Activated CD8-positive, alpha-beta T cell treated with anti-CD3 and anti-CD28 coated beads for 36 hours (primary cell): Measurements from ENCODE around the gene YBX3. TPM values are rescaled to one million over a fixed set of nuclear protein-coding genes. Genes with fewer than 3 reads are reported as not detected.

Source experiments
- ATAC-seq: fragments of 200-7000 bp; cut with Tn5 transposase; one replicate; pipeline ENCODE4 v1.10.0; 2021; ENCODE audit warnings: mild to moderate bottlenecking, moderate library complexity
- CTCF ChIA-PET: fragments of 350-600 bp; sonication (Branson Sonifier 250); formaldehyde crosslinking; loops from one replicate; lab custom pipeline; 2021; ENCODE audit warnings: antibody characterized with exemption; lab: Charles Lee
- POLR2A ChIA-PET: fragments of 350-600 bp; sonication (Branson Sonifier 250); formaldehyde crosslinking; loops from one replicate; lab custom pipeline; 2021; ENCODE audit warnings: antibody characterized with exemption; lab: Charles Lee
- DNase-seq: peaks from one replicate; pipeline ENCODE4 v3.0.0-alpha.2; 2020
- H3K27ac Mint-ChIP-seq: one replicate; pipeline ENCODE4 v1.8.0; 2021; ENCODE audit warnings: mild to moderate bottlenecking, mixed read lengths
- H3K27me3 Mint-ChIP-seq: one replicate; pipeline ENCODE4 v1.8.0; 2021; ENCODE audit warnings: mixed read lengths
- H3K36me3 Mint-ChIP-seq: one replicate; pipeline ENCODE4 v1.8.0; 2021; ENCODE audit warnings: low read depth, mixed read lengths
- H3K4me1 Mint-ChIP-seq: one replicate; pipeline ENCODE4 v1.8.0; 2021; ENCODE audit warnings: low read depth, mixed read lengths
- H3K4me3 Mint-ChIP-seq: one replicate; pipeline ENCODE4 v1.8.0; 2021; ENCODE audit warnings: mild to moderate bottlenecking, moderate library complexity, mixed read lengths
- H3K9me3 Mint-ChIP-seq: one replicate; pipeline ENCODE4 v1.8.0; 2021; ENCODE audit warnings: mixed read lengths
- intact Hi-C: fragments of 100-400 bp; cut with micrococcal nuclease; formaldehyde crosslinking; loops from one replicate; pipeline ENCODE4 v1.10.0; 2022
- total RNA-seq, 2 experiments: library from RNA; stranded (reverse); gene quantifications; one replicate each; pipeline ENCODE4 v1.2.3, GENCODE V29; 2021
- TF ChIP-seq, protein P1 (sequence below): fragments of 200-600 bp; IDR thresholded peaks from one replicate; pipeline ENCODE4 v1.8.0; 2022; ENCODE audit warnings: antibody characterized with exemption, mild to moderate bottlenecking

Gene YBX3
- total RNA-seq, 2 experiments from 2014 or later = 258 to 273 TPM

GRCh38 chr12:10705655-10706054 is 17.5 kb downstream of the YBX3 start:
- H3K4me3 Mint-ChIP-seq = no peak overlapping the region
- POLR2A ChIA-PET = interaction anchor here (0.6 to 0.9 kb wide), 3 partner anchors 12 to 388 kb away, joined by 3 to 4 read pairs (median 3); no protein-coding TSS in a partner anchor
- no peak for DNase-seq
- TF ChIP-seq, protein P1, sequence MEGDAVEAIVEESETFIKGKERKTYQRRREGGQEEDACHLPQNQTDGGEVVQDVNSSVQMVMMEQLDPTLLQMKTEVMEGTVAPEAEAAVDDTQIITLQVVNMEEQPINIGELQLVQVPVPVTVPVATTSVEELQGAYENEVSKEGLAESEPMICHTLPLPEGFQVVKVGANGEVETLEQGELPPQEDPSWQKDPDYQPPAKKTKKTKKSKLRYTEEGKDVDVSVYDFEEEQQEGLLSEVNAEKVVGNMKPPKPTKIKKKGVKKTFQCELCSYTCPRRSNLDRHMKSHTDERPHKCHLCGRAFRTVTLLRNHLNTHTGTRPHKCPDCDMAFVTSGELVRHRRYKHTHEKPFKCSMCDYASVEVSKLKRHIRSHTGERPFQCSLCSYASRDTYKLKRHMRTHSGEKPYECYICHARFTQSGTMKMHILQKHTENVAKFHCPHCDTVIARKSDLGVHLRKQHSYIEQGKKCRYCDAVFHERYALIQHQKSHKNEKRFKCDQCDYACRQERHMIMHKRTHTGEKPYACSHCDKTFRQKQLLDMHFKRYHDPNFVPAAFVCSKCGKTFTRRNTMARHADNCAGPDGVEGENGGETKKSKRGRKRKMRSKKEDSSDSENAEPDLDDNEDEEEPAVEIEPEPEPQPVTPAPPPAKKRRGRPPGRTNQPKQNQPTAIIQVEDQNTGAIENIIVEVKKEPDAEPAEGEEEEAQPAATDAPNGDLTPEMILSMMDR = no peak
- no peak overlapping the region for H3K27ac Mint-ChIP-seq
- peaks cover 63% of the 10 kb centered on the region for H3K36me3 Mint-ChIP-seq
- no peaks in the 10 kb centered on the region for H3K27me3 Mint-ChIP-seq
- CTCF ChIA-PET = no interaction called here
- H3K9me3 Mint-ChIP-seq = no peaks in the 10 kb centered on the region
- H3K4me1 Mint-ChIP-seq = peaks cover 13% of the 10 kb centered on the region
- ATAC-seq = no peak
- intact Hi-C loops = no loop called here

DNA sequence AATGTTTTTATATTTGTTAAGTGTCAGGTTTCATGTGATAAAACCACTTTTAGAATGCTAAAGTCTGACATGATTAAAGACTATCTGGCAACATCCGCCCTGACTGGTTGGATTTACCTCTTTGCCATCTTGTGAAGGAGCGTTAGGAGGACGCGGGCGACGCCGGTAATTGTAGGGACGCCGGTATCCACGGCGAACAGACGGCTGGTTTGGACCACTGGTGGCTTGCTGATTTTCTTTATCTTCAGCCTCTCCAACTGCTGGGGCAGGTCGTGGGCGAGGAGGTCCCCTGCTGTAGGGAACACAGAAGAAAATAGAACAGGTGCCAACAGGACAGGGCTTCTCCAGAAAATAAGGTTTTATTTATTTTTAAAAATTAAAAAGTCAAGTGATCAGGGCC is 21.3 kb downstream of the YBX3 start:
- Mint-ChIP-seq H3K27ac (peak overlapping the region; percentile 91), H3K4me3 (no peak overlapping the region), H3K4me1 (peaks cover 16% of the 10 kb centered on the region), H3K27me3 (no peaks in the 10 kb centered on the region), H3K36me3 (peaks cover 52% of the 10 kb centered on the region), H3K9me3 (no peaks in the 10 kb centered on the region)
- TF ChIP-seq, protein P1 = no peak
- CTCF ChIA-PET = interaction anchor here (0.8 to 2.6 kb wide), 2 partner anchors 25 to 49 kb away, joined by 3 to 19 read pairs; no protein-coding TSS in a partner anchor
- intact Hi-C loops = no loop called here
- no peak for DNase-seq
- no peak for ATAC-seq
- POLR2A ChIA-PET = interaction anchor here (0.8 kb wide), 1 partner anchor 140 kb away, joined by 3 read pairs; no protein-coding TSS in a partner anchor

DNA sequence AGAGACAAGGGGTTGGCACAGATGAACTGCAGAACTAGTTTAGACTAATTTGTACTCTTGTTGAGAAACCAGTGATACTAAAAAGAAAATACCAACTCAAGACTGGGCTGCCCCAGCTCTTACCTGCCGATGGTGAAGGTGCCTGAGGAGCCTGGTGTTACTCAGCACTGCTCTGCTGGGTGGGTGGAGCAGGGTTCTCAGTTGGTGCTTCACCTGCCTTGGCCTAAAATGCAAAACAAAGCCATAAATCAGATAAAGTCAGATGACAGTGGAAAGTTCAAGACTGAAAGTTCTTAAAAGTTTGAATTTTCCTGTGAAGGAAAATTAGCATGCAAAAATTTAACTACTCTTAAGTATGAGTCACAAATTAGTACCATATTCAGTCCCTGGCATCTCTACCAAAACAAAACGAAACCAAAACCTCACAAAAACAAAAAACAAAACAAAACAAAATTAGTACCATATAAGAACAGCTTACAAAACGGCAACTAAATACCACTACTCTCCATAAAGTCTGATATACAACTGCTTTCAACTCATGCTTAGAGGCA is 21.9 kb downstream of the YBX3 start:
- H3K9me3 Mint-ChIP-seq = no peaks in the 10 kb centered on the region
- H3K27ac Mint-ChIP-seq = peak overlapping the region; percentile 91
- H3K36me3 Mint-ChIP-seq = peaks cover 53% of the 10 kb centered on the region
- no peak overlapping the region for H3K4me3 Mint-ChIP-seq
- intact Hi-C loops = no loop called here
- ChIA-PET CTCF (interaction anchor here (0.8 to 2.6 kb wide), 3 partner anchors 22 to 50 kb away, joined by 3 to 19 read pairs (median 5); no protein-coding TSS in a partner anchor), POLR2A (interaction anchor here (0.6 to 0.8 kb wide), 2 partner anchors 139 to 332 kb away, joined by 3 read pairs; no protein-coding TSS in a partner anchor)
- H3K4me1 Mint-ChIP-seq = peaks cover 16% of the 10 kb centered on the region
- peak; percentile 91 for ATAC-seq
- DNase-seq = peak; percentile 55
- TF ChIP-seq, protein P1 = no peak
- H3K27me3 Mint-ChIP-seq = no peaks in the 10 kb centered on the region

DNA sequence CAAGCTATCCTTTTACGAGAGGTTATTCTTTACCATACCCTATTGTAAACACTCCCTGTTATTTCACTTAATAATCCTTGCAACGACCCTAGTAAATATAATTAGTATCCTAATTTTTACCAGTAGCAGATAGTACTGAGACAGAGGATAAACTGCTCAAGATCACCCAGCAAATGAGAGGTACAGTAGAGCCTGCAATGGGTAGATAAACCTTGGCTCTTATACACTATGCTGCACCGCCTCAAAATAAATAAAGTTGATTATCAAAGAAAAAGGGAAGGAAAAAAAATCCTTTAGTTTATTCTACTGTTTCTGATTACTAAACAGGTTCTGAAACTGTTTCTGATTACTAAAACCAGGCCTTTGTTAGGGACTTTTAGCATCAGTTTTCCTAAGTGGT is 22.5 kb downstream of the YBX3 start:
- H3K9me3 Mint-ChIP-seq = no peaks in the 10 kb centered on the region
- TF ChIP-seq, protein P1 = no peak
- CTCF ChIA-PET = interaction anchor here (1.6 to 2.6 kb wide), 3 partner anchors 22 to 486 kb away, joined by 4 to 19 read pairs (median 5); no protein-coding TSS in a partner anchor
- H3K4me1 Mint-ChIP-seq = peaks cover 16% of the 10 kb centered on the region
- H3K36me3 Mint-ChIP-seq = peaks cover 53% of the 10 kb centered on the region
- peak overlapping the region; percentile 91 for H3K27ac Mint-ChIP-seq
- no peaks in the 10 kb centered on the region for H3K27me3 Mint-ChIP-seq
- ATAC-seq (no peak), DNase-seq (no peak)
- intact Hi-C loops = no loop called here
- no peak overlapping the region for H3K4me3 Mint-ChIP-seq
- POLR2A ChIA-PET = interaction anchor here (0.6 kb wide), 1 partner anchor 332 kb away, joined by 3 read pairs; no protein-coding TSS in a partner anchor

GRCh38 chr12:10697862-10698261 is 25.3 kb downstream of the YBX3 start:
- ATAC-seq (no peak), DNase-seq (no peak)
- H3K9me3 Mint-ChIP-seq = no peaks in the 10 kb centered on the region
- TF ChIP-seq, protein P1 = no peak
- intact Hi-C loops = no loop called here
- CTCF ChIA-PET = interaction anchor here (0.8 to 1.8 kb wide), 3 partner anchors 9 to 462 kb away, joined by 4 to 11 read pairs (median 5); no protein-coding TSS in a partner anchor
- no peak overlapping the region for H3K4me3 Mint-ChIP-seq
- H3K27me3 Mint-ChIP-seq = no peaks in the 10 kb centered on the region
- POLR2A ChIA-PET = interaction anchor here (0.8 to 1.6 kb wide), 2 partner anchors 390 to 486 kb away, joined by 3 read pairs; partner anchors contain the start of gene GABARAPL1
- H3K27ac Mint-ChIP-seq = no peak overlapping the region
- peaks cover 16% of the 10 kb centered on the region for H3K4me1 Mint-ChIP-seq
- H3K36me3 Mint-ChIP-seq = peaks cover 53% of the 10 kb centered on the region
